ENCODE results near the gene IL15.

GRCh38 chr4:141637565-141637964 lies 1.2 kb downstream of the IL15 start:
- TF ChIP-seq POLR2A (IDR thresholded peaks at IDR 0.05) (no peak), CTCF (IDR thresholded peaks at IDR 0.05) (no peak)
